ENCODE results near the gene CENPP.
"Not testable (repeated sequence)": the region's sequence is repeated elsewhere in the genome, so short reads cannot be mapped to it uniquely, and the experiment has no call there.

Gene CENPP

GRCh38 chr9:92612816-92613215, 287.1 kb downstream of the CENPP start:
- no peak for DNase-seq (ENCODE audit: low read depth in 1 of 2, low spot score in 1 of 2)

GRCh38 chr9:92613268-92614122, 287.7 kb downstream of the CENPP start:
- DNase-seq (ENCODE audit: low read depth in 1 of 2, low spot score in 1 of 2): no peak

GRCh38 chr9:92614123-92614510, 288.4 kb downstream of the CENPP start:
- DNase-seq (ENCODE audit: low read depth in 1 of 2, low spot score in 1 of 2): no peak

GRCh38 chr9:92614763-92615461, 289.2 kb downstream of the CENPP start:
- no peak for DNase-seq (ENCODE audit: low read depth in 1 of 2, low spot score in 1 of 2)

GRCh38 chr9:92615790-92616189, 290.0 kb downstream of the CENPP start:
- DNase-seq (ENCODE audit: low read depth in 1 of 2, low spot score in 1 of 2): no peak

GRCh38 chr9:92616199-92616641, 290.5 kb downstream of the CENPP start:
- DNase-seq (ENCODE audit: low read depth in 1 of 2, low spot score in 1 of 2): no peak

- DNase-seq (ENCODE audit: low read depth in 1 of 2, low spot score in 1 of 2): no peak
Measured at GRCh38 chr9:92616655-92617111, 290.9 kb downstream of the CENPP start.

GRCh38 chr9:92617195-92617813, 291.6 kb downstream of the CENPP start:
- DNase-seq (ENCODE audit: low read depth in 1 of 2, low spot score in 1 of 2): no peak

- no peak for DNase-seq (ENCODE audit: low read depth in 1 of 2, low spot score in 1 of 2)
Measured at GRCh38 chr9:92617951-92618510, 292.3 kb downstream of the CENPP start.

GRCh38 chr9:92618633-92619225, 293.0 kb downstream of the CENPP start:
- no peak for DNase-seq (ENCODE audit: low read depth in 1 of 2, low spot score in 1 of 2)

GRCh38 chr9:92619601-92620300, 294.0 kb downstream of the CENPP start:
- no peak for DNase-seq (ENCODE audit: low read depth in 1 of 2, low spot score in 1 of 2)

GRCh38 chr9:92620845-92621244, 295.1 kb downstream of the CENPP start:
- DNase-seq (ENCODE audit: low read depth in 1 of 2, low spot score in 1 of 2): no peak

GRCh38 chr9:92623936-92624335, 298.2 kb downstream of the CENPP start:
- not testable (repeated sequence) for DNase-seq (ENCODE audit: low read depth in 1 of 2, low spot score in 1 of 2)

GRCh38 chr9:92626484-92626883, 300.7 kb downstream of the CENPP start:
- no peak for DNase-seq (ENCODE audit: low read depth in 1 of 2, low spot score in 1 of 2)

- no peak for DNase-seq (ENCODE audit: low read depth in 1 of 2, low spot score in 1 of 2)
Measured at GRCh38 chr9:92627651-92628050, 301.9 kb downstream of the CENPP start.

- DNase-seq (ENCODE audit: low read depth in 1 of 2, low spot score in 1 of 2): no peak
Measured at GRCh38 chr9:92631452-92632343, 305.9 kb downstream of the CENPP start.

GRCh38 chr9:92632641-92633040, 306.9 kb downstream of the CENPP start:
- DNase-seq (ENCODE audit: low read depth in 1 of 2, low spot score in 1 of 2): no peak

- DNase-seq (ENCODE audit: low read depth in 1 of 2, low spot score in 1 of 2): no peak
Measured at GRCh38 chr9:92633614-92634278, 308.0 kb downstream of the CENPP start.

All from activated CD4-positive, alpha-beta T cell treated with anti-CD3 and anti-CD28 coated beads, Interleukin-2, amount 50 U/mL, for 24 hours (primary cell).